Activated CD4-positive, CD25-positive, alpha-beta regulatory T cell treated with anti-CD3 and anti-CD28 coated beads, Interleukin-2, amount 50 U/mL, for 16 hours (primary cell): ENCODE measurements around the gene GALNT1.

ENCODE experiments used
- DNase-seq: peaks from one replicate; pipeline ENCODE4 v3.0.0-alpha.2; 2020; ENCODE audit warnings: low read depth, low spot score

The GALNT1 gene

GRCh38 chr18:35671966-35672603 is 90.5 kb downstream of the GALNT1 start:
- no peak for DNase-seq

GRCh38 chr18:35672897-35673296 is 91.4 kb downstream of the GALNT1 start:
- DNase-seq, result no peak

- no peak for DNase-seq
Measured at GRCh38 chr18:35673682-35674081, 92.1 kb downstream of the GALNT1 start.

- no peak for DNase-seq
Measured at GRCh38 chr18:35680139-35680551, 98.6 kb downstream of the GALNT1 start.

- no peak for DNase-seq
Measured at GRCh38 chr18:35682281-35682867, 100.8 kb downstream of the GALNT1 start.

- no peak for DNase-seq
Measured at GRCh38 chr18:35683021-35683420, 101.5 kb downstream of the GALNT1 start.

- DNase-seq, result no peak
Measured at GRCh38 chr18:35688757-35689156, 107.2 kb downstream of the GALNT1 start.

- no peak for DNase-seq
Measured at GRCh38 chr18:35689728-35690127, 108.2 kb downstream of the GALNT1 start.

- DNase-seq, result no peak
Measured at GRCh38 chr18:35691625-35692024, 110.1 kb downstream of the GALNT1 start.

GRCh38 chr18:35692866-35693265 is 111.3 kb downstream of the GALNT1 start:
- no peak for DNase-seq

GRCh38 chr18:35693829-35694228 is 112.3 kb downstream of the GALNT1 start:
- no peak for DNase-seq

- no peak for DNase-seq
Measured at GRCh38 chr18:35694808-35695207, 113.3 kb downstream of the GALNT1 start.

- no peak for DNase-seq
Measured at GRCh38 chr18:35695384-35695783, 113.8 kb downstream of the GALNT1 start.

- no peak for DNase-seq
Measured at GRCh38 chr18:35695803-35696202, 114.3 kb downstream of the GALNT1 start.

- no peak for DNase-seq
Measured at GRCh38 chr18:35696307-35696706, 114.8 kb downstream of the GALNT1 start.

GRCh38 chr18:35697869-35698268 is 116.3 kb downstream of the GALNT1 start:
- DNase-seq, result no peak

- DNase-seq, result no peak
Measured at GRCh38 chr18:35703043-35703688, 121.6 kb downstream of the GALNT1 start.

GRCh38 chr18:35705988-35706387 is 124.4 kb downstream of the GALNT1 start:
- DNase-seq, result no peak

- no peak for DNase-seq
Measured at GRCh38 chr18:35707247-35707646, 125.7 kb downstream of the GALNT1 start.

- DNase-seq, result no peak
Measured at GRCh38 chr18:35707674-35708073, 126.1 kb downstream of the GALNT1 start.

- no peak for DNase-seq
Measured at GRCh38 chr18:35710581-35710980, 129.0 kb downstream of the GALNT1 start.

- no peak for DNase-seq
Measured at GRCh38 chr18:35711227-35711626, 129.7 kb downstream of the GALNT1 start.

GRCh38 chr18:35713545-35713944 is 132.0 kb downstream of the GALNT1 start:
- no peak for DNase-seq
